ENCODE data around the gene PRR29.

PRR29 gene

DNA sequence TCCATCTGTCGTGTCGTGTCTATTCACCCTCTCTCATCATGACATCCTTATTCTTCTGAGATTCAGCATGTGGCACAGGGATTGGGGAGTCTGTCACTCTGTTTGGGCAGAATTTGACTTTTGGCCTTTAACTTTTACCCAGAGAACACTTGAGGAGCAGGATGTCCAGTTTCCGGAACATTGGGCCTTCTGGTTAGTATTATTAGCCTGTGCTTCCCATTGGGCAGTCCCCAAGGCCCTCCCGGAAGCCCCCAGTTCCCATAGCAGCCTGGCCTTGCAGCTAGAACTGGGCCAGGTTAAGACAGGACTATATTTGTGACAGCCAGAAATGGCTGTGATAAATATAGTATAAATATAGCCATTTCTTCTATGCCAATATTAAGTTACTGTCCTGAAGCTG lies 35.0 kb upstream of the PRR29 start:
- no peak for DNase-seq (ENCODE audit: low read depth in 2 of 2)
- H3K4me3 ChIP-seq (replicated peaks in 1 of 2; ENCODE audit: low read depth in 2 of 2, low read length in 2 of 2) = no peak overlapping the region
- TF ChIP-seq, protein P1, sequence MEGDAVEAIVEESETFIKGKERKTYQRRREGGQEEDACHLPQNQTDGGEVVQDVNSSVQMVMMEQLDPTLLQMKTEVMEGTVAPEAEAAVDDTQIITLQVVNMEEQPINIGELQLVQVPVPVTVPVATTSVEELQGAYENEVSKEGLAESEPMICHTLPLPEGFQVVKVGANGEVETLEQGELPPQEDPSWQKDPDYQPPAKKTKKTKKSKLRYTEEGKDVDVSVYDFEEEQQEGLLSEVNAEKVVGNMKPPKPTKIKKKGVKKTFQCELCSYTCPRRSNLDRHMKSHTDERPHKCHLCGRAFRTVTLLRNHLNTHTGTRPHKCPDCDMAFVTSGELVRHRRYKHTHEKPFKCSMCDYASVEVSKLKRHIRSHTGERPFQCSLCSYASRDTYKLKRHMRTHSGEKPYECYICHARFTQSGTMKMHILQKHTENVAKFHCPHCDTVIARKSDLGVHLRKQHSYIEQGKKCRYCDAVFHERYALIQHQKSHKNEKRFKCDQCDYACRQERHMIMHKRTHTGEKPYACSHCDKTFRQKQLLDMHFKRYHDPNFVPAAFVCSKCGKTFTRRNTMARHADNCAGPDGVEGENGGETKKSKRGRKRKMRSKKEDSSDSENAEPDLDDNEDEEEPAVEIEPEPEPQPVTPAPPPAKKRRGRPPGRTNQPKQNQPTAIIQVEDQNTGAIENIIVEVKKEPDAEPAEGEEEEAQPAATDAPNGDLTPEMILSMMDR (IDR thresholded peaks at IDR 0.05; ENCODE audit: low read depth, low read length) = no peak

DNA sequence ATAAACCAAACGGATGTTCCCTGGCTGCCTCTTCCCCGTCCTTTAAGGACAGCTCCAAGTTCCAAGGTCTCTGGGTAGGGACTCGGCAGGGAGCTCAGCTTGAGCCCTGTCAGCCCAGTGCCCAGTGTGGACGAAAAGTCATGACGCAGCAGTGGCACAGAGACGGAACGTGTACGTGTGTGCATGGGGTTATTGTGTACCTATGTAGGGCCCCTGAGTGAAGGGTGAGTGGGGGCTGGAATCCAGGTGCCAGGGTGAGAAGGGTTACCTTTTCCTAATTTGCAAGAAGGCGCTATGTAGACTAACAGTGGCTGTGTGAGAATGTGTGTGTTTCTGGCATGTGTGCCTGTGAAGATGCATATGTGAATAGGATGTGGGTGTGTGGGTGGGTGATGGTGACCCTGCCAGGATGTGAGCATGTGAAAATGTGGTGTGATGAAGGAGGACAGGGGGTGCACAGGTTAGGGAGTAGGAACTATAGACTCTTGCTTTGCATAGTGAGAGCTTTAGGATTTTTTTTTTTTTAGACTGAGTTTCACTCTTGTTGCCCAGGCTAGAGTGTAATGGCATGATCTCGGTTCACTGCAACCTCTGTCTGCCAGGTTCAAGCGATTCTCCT lies 31.4 kb upstream of the PRR29 start:
- no peak overlapping the region for H3K4me3 ChIP-seq (replicated peaks in 1 of 2; ENCODE audit: low read depth in 2 of 2, low read length in 2 of 2)
- no peak for DNase-seq (ENCODE audit: low read depth in 2 of 2)
- TF ChIP-seq, protein P1 (IDR thresholded peaks at IDR 0.05; ENCODE audit: low read depth, low read length) = no peak

DNA sequence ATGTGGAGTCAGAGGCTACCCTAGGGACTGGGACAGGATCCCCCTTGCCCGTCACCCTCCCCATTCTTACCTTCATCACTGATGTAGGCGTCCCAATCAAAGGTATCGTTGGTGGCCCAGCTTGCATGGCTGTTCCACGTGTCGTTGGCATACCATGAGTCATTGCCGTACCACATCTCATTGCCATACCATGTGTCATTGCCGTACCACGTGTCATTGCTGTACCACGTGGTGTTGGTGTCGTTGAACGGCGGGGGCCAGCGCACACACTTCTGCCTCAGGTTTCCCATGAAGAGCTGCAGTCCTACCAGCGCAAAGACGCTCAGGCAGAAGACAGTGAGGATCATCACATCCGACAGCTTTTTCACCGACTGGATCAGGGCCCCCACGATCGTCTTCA lies 30.2 kb upstream of the PRR29 start:
- TF ChIP-seq, protein P1 (IDR thresholded peaks at IDR 0.05; ENCODE audit: low read depth, low read length) = no peak
- H3K4me3 ChIP-seq (replicated peaks in 1 of 2; ENCODE audit: low read depth in 2 of 2, low read length in 2 of 2) = no peak overlapping the region
- DNase-seq (ENCODE audit: low read depth in 2 of 2) = no peak

DNA sequence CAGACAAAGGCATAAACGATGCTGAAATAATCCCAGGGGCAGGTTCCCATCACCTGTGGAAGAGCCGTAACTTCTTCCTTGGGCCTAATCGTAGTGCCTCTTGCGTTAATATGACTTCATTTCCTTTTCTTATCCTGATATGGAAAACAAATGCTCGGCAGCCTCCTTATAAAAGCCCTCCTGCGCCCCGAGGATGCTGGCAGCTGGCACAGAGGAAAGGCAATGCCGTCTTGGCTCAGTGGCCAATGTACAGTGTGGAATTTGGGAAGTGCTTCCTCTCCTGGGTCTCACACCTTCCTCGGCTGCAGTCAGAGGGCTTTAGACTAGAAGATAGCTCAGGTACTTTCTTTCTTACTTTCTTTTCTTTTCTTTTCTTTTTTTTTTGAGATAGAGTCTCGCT lies 28.9 kb upstream of the PRR29 start:
- no peak overlapping the region for H3K4me3 ChIP-seq (replicated peaks in 1 of 2; ENCODE audit: low read depth in 2 of 2, low read length in 2 of 2)
- TF ChIP-seq, protein P1 (IDR thresholded peaks at IDR 0.05; ENCODE audit: low read depth, low read length) = no peak
- DNase-seq (ENCODE audit: low read depth in 2 of 2) = no peak

DNA sequence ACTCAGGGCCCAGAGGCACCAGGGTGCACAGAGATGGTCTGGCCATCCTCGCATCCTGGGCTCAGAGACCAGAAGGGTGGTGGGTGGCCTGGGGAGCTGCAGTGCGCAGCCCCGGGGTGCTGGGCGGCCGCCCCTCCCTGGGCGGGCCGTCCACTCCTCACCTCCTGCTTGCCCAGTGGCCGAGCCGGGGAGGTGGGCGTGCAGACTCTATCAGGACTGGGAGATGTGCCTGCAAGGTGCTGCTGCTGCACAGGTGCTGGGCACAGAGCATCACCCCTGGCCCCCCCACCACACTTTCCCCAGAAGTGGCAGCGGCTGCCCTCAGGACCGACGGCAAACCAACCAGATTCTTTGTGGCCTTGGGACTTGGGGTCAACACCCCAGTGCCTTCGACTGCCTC lies 25.4 kb upstream of the PRR29 start, which contains the start of gene SCN4A:
Gene SCN4A (minus strand): TSS at position 123 of the 400 bp plus-strand sequence. CDS start 77 bp downstream, at position 46.
- TF ChIP-seq, protein P1 (IDR thresholded peaks at IDR 0.05; ENCODE audit: low read depth, low read length) = no peak
- DNase-seq (ENCODE audit: low read depth in 2 of 2) = no peak
- peak within 1 kb of the TSS in 1 of 2 donors; percentile 5 for H3K4me3 ChIP-seq (replicated peaks in 1 of 2; ENCODE audit: low read depth in 2 of 2, low read length in 2 of 2)

DNA sequence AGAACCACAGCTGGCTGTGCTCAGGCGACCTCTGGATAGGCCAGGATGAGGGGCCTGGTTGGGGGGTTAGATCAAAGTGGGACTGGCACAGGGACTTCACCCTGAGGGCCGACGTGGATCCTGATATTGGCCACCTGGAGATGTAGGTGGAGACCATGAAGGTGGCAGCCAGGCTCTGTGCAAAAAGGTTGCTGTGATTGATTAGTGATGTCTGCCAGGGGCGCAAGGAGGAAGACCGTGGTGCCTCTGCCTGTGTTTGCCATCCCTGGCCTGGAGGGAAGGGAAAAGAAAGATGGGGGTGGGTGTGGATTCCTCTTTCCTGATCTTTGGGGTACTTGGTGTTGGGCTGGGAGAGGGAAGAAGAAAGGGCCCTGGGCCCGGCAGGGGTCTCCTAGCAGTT lies 24.9 kb upstream of the PRR29 start:
- TF ChIP-seq, protein P1 (IDR thresholded peaks at IDR 0.05; ENCODE audit: low read depth, low read length) = no peak
- H3K4me3 ChIP-seq (replicated peaks in 1 of 2; ENCODE audit: low read depth in 2 of 2, low read length in 2 of 2) = no peak overlapping the region
- DNase-seq (ENCODE audit: low read depth in 2 of 2) = no peak

Measured in cardiac fibroblast (primary cell).